RCC 7860 (cell line): Measurements from ENCODE around the gene INS.
"Not testable (repeated sequence)": the region's sequence is repeated elsewhere in the genome, so short reads cannot be mapped to it uniquely, and the experiment has no call there.

ENCODE experiments used
- DNase-seq: peaks from one replicate; pipeline ENCODE4 v3.0.0-alpha.2; 2015; ENCODE audit warnings: low spot score
- FAIRE-seq: peaks from 2 replicates; lab custom pipeline; 2012; peaks lifted over from hg19 to GRCh38; lab: Jason Lieb, UNC

The INS gene

GRCh38 chr11:2199466-2200341, 38.7 kb upstream of the INS start:
- DNase-seq (no peak), FAIRE-seq (no peak)

- DNase-seq (no peak), FAIRE-seq (no peak)
Observed at GRCh38 chr11:2198621-2199365, 37.8 kb upstream of the INS start.

- FAIRE-seq: no peak
- DNase-seq: no peak
Observed at GRCh38 chr11:2197771-2198520, 36.9 kb upstream of the INS start.

- DNase-seq: peak; percentile 22
- FAIRE-seq: no peak
Observed at GRCh38 chr11:2196970-2197770, 36.2 kb upstream of the INS start.

- DNase-seq (no peak), FAIRE-seq (no peak)
Observed at GRCh38 chr11:2195756-2196088, 34.7 kb upstream of the INS start.

GRCh38 chr11:2194877-2195755, 34.1 kb upstream of the INS start:
- FAIRE-seq: no peak
- DNase-seq: peak; percentile 11

GRCh38 chr11:2193888-2194595, 33.0 kb upstream of the INS start:
- not testable (repeated sequence) for DNase-seq, FAIRE-seq

GRCh38 chr11:2193099-2193887, 32.3 kb upstream of the INS start:
- FAIRE-seq (no peak), DNase-seq (no peak)

- DNase-seq (no peak), FAIRE-seq (no peak)
Observed at GRCh38 chr11:2192435-2192834, 31.4 kb upstream of the INS start.

- FAIRE-seq (no peak), DNase-seq (no peak)
Observed at GRCh38 chr11:2191883-2192282, 30.9 kb upstream of the INS start.

- no peak for FAIRE-seq
- DNase-seq: no peak
Observed at GRCh38 chr11:2190657-2191471, 29.9 kb upstream of the INS start.

- FAIRE-seq: no peak
- no peak for DNase-seq
Observed at GRCh38 chr11:2189938-2190656, 29.1 kb upstream of the INS start.

GRCh38 chr11:2188745-2189144, 27.7 kb upstream of the INS start:
- no peak for DNase-seq
- FAIRE-seq: no peak

GRCh38 chr11:2187280-2187707, 26.3 kb upstream of the INS start:
- no peak for DNase-seq
- no peak for FAIRE-seq

- no peak for DNase-seq
- no peak for FAIRE-seq
Observed at GRCh38 chr11:2186669-2187279, 25.8 kb upstream of the INS start.

GRCh38 chr11:2185324-2186085, 24.5 kb upstream of the INS start:
- DNase-seq: no peak

More at GRCh38 chr11:2185324-2186085, 24.5 kb upstream of the INS start:
- no peak for FAIRE-seq
